Mammary epithelial cell (primary cell): ENCODE results near the gene SLC26A6.

ENCODE experiments used
- EZH2 ChIP-seq: IDR thresholded peaks from 2 replicates; pipeline ENCODE4 v1.6.1; 2012; ENCODE audit warnings: low read length, inconsistent platforms, borderline replicate concordance
- TF ChIP-seq, protein P1 (sequence below), 2 donors: IDR thresholded peaks in 1 of 2; conservative IDR thresholded peaks in 1 of 2; 2 replicates each; pipeline ENCODE4 v1.5.1; 2011 to 2012; ENCODE audit warnings: inconsistent platforms in 2 of 2, low read length in 2 of 2, mild to moderate bottlenecking in 2 of 2, control low read depth in 1 of 2, low read depth in 1 of 2; ENCODE audit not compliant: insufficient read depth in 1 of 2; ENCODE audit errors: extremely low read depth in 1 of 2

DNA sequence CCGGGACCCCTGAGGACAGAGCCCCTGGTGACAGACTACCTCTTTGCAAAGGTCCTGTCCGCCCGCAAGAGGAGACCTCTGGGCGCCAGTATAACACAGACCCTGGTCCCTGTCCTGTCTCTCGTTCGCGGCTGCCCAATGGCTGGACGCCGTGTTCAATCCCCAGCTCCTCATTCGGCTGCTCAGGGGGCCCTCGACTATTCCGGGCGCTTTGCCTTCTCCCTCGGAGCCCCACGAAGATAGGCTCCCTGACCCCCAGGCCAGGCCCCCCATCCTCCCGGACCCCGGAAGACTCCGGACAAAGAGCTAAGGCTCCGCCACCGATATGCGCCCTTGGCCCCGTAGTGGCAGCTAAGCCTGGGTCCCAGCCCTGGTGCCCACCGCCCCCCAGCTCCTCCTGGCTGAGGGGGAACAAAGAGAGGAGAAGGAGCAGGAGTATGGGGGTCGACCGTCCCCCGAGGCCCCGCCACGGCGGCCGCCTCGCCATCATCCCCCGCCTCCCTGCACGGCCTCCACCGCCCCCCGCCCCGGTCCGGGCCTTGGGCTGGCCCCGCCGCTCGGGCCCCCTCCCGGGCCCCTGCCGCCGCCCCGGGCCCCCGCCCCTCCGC is 27.0 kb upstream of the SLC26A6 start:
- TF ChIP-seq EZH2, result no peak
- TF ChIP-seq, protein P1, sequence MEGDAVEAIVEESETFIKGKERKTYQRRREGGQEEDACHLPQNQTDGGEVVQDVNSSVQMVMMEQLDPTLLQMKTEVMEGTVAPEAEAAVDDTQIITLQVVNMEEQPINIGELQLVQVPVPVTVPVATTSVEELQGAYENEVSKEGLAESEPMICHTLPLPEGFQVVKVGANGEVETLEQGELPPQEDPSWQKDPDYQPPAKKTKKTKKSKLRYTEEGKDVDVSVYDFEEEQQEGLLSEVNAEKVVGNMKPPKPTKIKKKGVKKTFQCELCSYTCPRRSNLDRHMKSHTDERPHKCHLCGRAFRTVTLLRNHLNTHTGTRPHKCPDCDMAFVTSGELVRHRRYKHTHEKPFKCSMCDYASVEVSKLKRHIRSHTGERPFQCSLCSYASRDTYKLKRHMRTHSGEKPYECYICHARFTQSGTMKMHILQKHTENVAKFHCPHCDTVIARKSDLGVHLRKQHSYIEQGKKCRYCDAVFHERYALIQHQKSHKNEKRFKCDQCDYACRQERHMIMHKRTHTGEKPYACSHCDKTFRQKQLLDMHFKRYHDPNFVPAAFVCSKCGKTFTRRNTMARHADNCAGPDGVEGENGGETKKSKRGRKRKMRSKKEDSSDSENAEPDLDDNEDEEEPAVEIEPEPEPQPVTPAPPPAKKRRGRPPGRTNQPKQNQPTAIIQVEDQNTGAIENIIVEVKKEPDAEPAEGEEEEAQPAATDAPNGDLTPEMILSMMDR (conservative IDR thresholded peaks at IDR 0.05 in 1 of 2, IDR thresholded peaks at IDR 0.05 in 1 of 2; ENCODE audit: extremely low read depth in 1 of 2, insufficient read depth in 1 of 2, low read depth in 1 of 2, low read length in 2 of 2), result no peak
